OCI-M1 (cell line): ENCODE data around the gene BHLHE40.

ENCODE experiments used
- DNase-seq: peaks from one replicate; lab custom pipeline; 2025; lab: John Stamatoyannopoulos, UW

BHLHE40 gene

DNA sequence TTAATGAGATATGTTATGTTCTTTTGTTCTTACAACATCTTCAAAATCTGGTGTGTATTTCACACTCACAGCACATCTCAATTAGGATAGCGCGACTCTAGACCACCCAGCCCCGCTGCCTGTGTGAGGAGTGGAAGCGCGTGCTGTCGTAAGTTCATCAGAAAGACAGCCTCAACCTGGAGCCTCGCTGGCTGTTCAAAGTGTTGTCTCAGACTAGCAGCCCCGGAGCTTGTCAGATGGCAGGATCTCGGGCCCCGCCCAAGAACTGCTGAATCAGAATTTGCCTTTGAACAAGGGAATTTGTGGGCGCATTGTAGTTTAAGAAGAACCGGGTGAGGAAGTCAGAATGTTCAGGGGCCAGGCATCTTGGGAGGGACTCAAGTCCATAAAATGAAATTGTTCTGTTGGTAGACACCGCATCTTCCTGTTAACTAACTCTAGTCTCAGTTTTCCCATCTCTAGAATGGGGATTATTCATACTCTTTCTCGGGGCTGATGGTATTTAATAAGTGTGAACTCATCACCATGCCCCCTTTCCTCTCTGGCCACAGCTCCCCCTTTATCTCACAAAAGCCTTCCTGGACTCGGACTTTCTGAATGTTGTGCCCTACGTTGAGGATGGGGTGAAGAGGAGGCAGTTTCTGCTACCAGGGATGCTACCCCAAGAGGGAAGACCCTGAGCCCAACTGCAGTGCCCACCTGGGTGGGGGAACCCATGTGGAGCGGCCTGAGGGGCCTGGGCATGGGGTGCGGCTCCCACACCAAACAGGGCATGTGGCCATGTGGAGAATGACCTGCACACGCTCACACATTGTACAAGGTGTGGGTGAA, 40.4 kb downstream of the BHLHE40 start:
- no peak for DNase-seq

DNA sequence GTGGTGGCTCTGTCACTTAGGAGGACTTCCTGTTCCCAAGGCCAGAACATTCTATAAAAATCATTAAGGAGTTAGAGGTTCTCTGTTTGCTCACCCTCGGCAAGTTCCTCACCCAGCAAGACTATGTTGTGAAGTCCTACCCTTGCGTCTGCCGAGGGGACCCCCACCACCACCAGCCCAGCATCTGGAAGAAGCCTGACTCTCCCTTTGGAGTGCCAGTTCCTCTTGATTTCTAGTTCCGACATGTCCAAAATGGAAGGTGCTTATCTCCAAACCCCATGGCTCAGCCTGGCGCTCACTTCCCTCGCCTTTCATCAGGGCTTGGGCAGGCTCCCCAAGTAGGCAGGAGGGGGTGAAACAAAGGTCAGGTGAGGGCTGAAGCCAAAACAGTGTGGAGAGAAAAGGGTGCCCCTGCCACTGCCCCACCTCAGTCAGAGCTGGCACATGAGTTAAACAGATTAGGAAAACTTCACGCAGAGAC, 41.0 kb downstream of the BHLHE40 start:
- DNase-seq, result no peak

DNA sequence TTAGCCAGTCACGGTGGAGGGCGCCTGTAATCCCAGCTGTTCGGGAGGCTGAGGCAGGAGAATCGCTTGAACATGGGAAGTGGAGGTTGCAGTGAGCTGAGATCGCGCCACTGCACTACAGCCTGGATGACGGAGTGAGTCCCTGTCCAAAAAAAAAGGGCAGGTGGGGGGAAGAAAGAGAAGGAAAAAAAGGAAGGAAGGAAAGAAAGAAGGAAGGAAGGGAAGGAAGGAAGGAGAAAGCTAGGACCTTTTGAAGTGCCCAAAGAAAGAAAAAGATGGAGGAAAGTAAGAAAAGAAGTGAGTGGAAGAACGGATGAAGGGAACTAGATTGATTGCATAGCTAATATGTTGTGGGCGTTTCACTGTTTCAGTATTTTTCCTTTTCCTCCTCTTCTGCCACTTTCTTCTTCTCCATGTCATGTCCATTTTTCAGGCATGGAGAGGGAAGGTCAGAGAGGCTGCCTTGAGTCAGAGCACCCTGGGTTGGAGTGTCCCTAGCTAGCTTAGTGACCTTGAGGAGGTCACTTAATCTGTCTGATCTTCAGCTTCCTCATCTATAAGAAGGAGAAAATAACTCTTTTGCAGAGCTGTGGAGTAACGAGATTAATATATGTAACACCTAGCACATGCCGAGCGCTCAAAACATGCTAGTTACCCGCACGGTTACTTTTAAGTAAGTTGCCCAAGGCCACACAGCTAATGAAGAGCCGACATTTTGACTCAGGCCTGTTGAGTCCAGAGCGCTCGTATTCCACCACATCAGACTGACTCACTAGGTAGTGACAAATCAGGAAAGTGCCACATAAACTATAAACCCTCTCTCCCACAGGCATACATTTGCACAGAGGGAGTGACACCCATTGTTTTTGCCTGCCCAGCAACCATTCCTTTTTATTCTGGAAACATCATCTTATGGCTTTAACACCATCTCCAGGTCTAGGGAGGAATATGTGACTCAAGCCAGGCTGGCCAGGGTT, 42.2 kb downstream of the BHLHE40 start:
- DNase-seq, result no peak

- no peak for DNase-seq
These were observed 43.1 kb downstream of the BHLHE40 start for GRCh38 chr3:5022187-5022965.

- DNase-seq, result no peak
These were observed 43.9 kb downstream of the BHLHE40 start for GRCh38 chr3:5022966-5023776.

- DNase-seq, result no peak
These were observed 44.6 kb downstream of the BHLHE40 start for GRCh38 chr3:5023777-5024346.

DNA sequence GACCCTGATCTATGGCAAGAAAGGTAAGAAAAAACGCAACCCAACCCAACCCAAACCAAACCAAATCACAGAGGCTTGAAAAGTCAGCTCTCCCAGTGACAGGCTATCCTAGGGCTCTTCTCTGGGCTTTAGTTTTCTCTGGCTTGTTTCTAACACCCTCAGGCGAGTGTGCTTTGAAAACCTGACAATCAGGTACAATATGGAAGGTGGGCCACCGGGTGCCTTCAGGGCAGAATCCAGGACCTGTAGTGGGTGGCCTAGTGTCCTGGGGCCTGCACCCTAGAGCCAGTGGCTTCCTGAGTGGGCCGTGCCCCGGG, 46.8 kb downstream of the BHLHE40 start:
- no peak for DNase-seq

DNA sequence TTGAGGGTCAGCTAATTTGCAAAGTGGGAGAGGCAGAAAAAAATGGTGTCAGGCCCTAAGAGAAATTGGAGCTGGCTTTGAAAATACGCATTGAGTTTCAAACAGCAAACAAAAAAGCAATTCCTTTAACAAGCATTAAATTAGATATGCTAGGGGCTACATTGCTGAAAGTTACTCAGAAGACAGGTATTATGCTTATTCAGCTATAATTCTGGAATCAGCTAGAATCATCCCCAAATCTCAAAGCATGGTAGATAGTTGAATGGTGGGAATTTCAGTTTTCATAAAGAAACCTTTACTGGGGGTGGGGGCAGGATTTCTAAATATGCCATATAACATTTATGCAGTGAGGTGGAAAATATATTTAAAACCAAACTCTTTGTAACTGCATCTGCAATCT, 50.5 kb downstream of the BHLHE40 start:
- DNase-seq, result no peak

DNA sequence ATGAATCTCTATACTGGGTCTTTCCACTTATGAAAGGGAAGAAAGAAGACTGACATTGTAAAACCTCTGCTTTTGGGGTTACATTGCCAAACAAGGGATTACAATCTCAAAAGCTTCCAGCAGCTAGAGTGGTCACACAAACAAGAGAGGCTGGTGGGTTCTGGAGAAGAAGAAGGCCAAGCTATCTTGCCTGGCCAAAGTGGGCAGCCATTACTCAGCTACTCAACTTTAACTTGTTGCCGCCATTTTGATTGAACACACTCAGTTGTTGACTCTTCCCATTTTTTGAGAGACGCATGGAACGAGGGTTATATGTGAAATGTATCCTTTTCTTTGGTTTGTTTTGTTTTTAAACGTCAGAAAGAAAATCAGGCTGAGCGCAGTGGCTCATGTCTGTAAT, 50.9 kb downstream of the BHLHE40 start:
- no peak for DNase-seq

GRCh38 chr3:5032844-5033243, 53.6 kb downstream of the BHLHE40 start:
- DNase-seq, result no peak
